Stromal cell of bone marrow (primary cell): Measurements from ENCODE around the gene NR6A1.
"Not testable (repeated sequence)": the region's sequence is repeated elsewhere in the genome, so short reads cannot be mapped to it uniquely, and the experiment has no call there.

Experiments
- DNase-seq: peaks from one replicate; pipeline ENCODE4 v3.0.0-alpha.2; 2012; ENCODE audit warnings: low read depth

The NR6A1 gene

GRCh38 chr9:124759327-124759726, 11.8 kb downstream of the NR6A1 start:
- DNase-seq = no peak

- DNase-seq = no peak
Observed at GRCh38 chr9:124758691-124759090, 12.4 kb downstream of the NR6A1 start.

- no peak for DNase-seq
Observed at GRCh38 chr9:124758061-124758460, 13.1 kb downstream of the NR6A1 start.

GRCh38 chr9:124757616-124758015, 13.5 kb downstream of the NR6A1 start:
- DNase-seq = no peak

GRCh38 chr9:124756011-124756410, 15.1 kb downstream of the NR6A1 start:
- no peak for DNase-seq

- no peak for DNase-seq
Observed at GRCh38 chr9:124755061-124755460, 16.1 kb downstream of the NR6A1 start.

- no peak for DNase-seq
Observed at GRCh38 chr9:124754289-124754688, 16.8 kb downstream of the NR6A1 start.

GRCh38 chr9:124752967-124753366, 18.1 kb downstream of the NR6A1 start:
- DNase-seq = no peak

- DNase-seq = no peak
Observed at GRCh38 chr9:124749781-124750180, 21.3 kb downstream of the NR6A1 start.

- no peak for DNase-seq
Observed at GRCh38 chr9:124749284-124749683, 21.8 kb downstream of the NR6A1 start.

GRCh38 chr9:124747065-124747464, 24.0 kb downstream of the NR6A1 start:
- no peak for DNase-seq

- DNase-seq = no peak
Observed at GRCh38 chr9:124743686-124744348, 27.3 kb downstream of the NR6A1 start.

- DNase-seq = no peak
Observed at GRCh38 chr9:124742940-124743339, 28.2 kb downstream of the NR6A1 start.

GRCh38 chr9:124741662-124742061, 29.4 kb downstream of the NR6A1 start:
- no peak for DNase-seq

- no peak for DNase-seq
Observed at GRCh38 chr9:124741149-124741548, 30.0 kb downstream of the NR6A1 start.

- DNase-seq = no peak
Observed at GRCh38 chr9:124739360-124739759, 31.8 kb downstream of the NR6A1 start.

GRCh38 chr9:124738075-124738474, 33.0 kb downstream of the NR6A1 start:
- DNase-seq = not testable (repeated sequence)

GRCh38 chr9:124735121-124735520, 36.0 kb downstream of the NR6A1 start:
- DNase-seq = no peak

GRCh38 chr9:124734741-124735083, 36.4 kb downstream of the NR6A1 start:
- not testable (repeated sequence) for DNase-seq

- no peak for DNase-seq
Observed at GRCh38 chr9:124733964-124734740, 37.0 kb downstream of the NR6A1 start.

GRCh38 chr9:124730772-124731171, 40.3 kb downstream of the NR6A1 start:
- no peak for DNase-seq

GRCh38 chr9:124726886-124727285, 44.2 kb downstream of the NR6A1 start:
- no peak for DNase-seq

GRCh38 chr9:124725068-124725452, 46.1 kb downstream of the NR6A1 start:
- DNase-seq = no peak
